ENCODE results near the gene PSMD5. TPM values are rescaled to one million over a fixed set of nuclear protein-coding genes. Genes with fewer than 3 reads are reported as not detected.

Gene PSMD5
- total and polyA plus RNA-seq, 9 of the 15 experiments (the other 6 are each of a cell fraction or from before 2014, with no cell fraction given): 46.4 to 148 (median 76.3) TPM

GRCh38 chr9:120845255-120845654 lies 2.5 kb upstream of the PSMD5 start (continued):
- TF ChIP-seq REST (IDR thresholded peaks at IDR 0.05; ENCODE audit: borderline replicate concordance): no peak
- TF ChIP-seq REST (CRISPR knock-in tag; IDR thresholded peaks at IDR 0.05; ENCODE audit: low read depth): no peak
- peak; percentile 20 for TF ChIP-seq KDM5B (IDR thresholded peaks at IDR 0.05; ENCODE audit: insufficient replicate concordance, low read depth, low read length)
- no peak for TF ChIP-seq ZNF311 (CRISPR knock-in tag; IDR thresholded peaks at IDR 0.05)
- TF ChIP-seq JUNB (CRISPR knock-in tag; conservative IDR thresholded peaks at IDR 0.05): no peak
- no peak for TF ChIP-seq TEAD1 (CRISPR knock-in tag; IDR thresholded peaks at IDR 0.05)
- TF ChIP-seq TGIF2 (CRISPR knock-in tag; IDR thresholded peaks at IDR 0.05): no peak
- TF ChIP-seq ZNF347 (CRISPR knock-in tag; IDR thresholded peaks at IDR 0.05; ENCODE audit: low read depth): no peak
- peak; percentile 85; the same call in 1 of the 2 replicates for TF ChIP-seq JUND (IDR thresholded peaks at IDR 0.05; ENCODE audit: borderline replicate concordance, low read depth, low read length)
- TF ChIP-seq JUND (tag; IDR thresholded peaks at IDR 0.05; ENCODE audit: borderline replicate concordance, low read depth, low read length): no peak
- no peak for TF ChIP-seq ARNT (IDR thresholded peaks at IDR 0.05)
- no peak for TF ChIP-seq POLR3G (IDR thresholded peaks at IDR 0.05; ENCODE audit: extremely low read depth, insufficient read length, insufficient replicate concordance)
- no peak for TF ChIP-seq ZNF224 (CRISPR knock-in tag; IDR thresholded peaks at IDR 0.05)
